CD4-positive, alpha-beta T cell treated with Interleukin-15 for 4 hours (primary cell): ENCODE measurements around the gene NGF.
"Not testable (repeated sequence)": the region's sequence is repeated elsewhere in the genome, so short reads cannot be mapped to it uniquely, and the experiment has no call there.

Experiments used
- DNase-seq: peaks from one replicate; pipeline ENCODE4 v3.0.0-alpha.2; 2020; ENCODE audit warnings: low spot score

The NGF gene

GRCh38 chr1:115337633-115338456 lies at the start of gene NGF:
NGF (minus strand) TSS chr1:115338249; CDS start chr1:115286795, 51,454 bp downstream.
- DNase-seq, result no peak

GRCh38 chr1:115383455-115383854 lies 45.4 kb upstream of the NGF start:
- DNase-seq, result not testable (repeated sequence)

- DNase-seq, result no peak
Observed at GRCh38 chr1:115379943-115380342, 41.9 kb upstream of the NGF start.

- DNase-seq, result no peak
Observed at GRCh38 chr1:115377411-115377810, 39.4 kb upstream of the NGF start.

- DNase-seq, result no peak
Observed at GRCh38 chr1:115374598-115374997, 36.5 kb upstream of the NGF start.

- DNase-seq, result no peak
Observed at GRCh38 chr1:115373305-115373704, 35.3 kb upstream of the NGF start.

GRCh38 chr1:115365738-115366137 lies 27.7 kb upstream of the NGF start:
- DNase-seq, result no peak

- no peak for DNase-seq
Observed at GRCh38 chr1:115364780-115365155, 26.7 kb upstream of the NGF start.

GRCh38 chr1:115364046-115364779 lies 26.2 kb upstream of the NGF start:
- DNase-seq, result no peak

- no peak for DNase-seq
Observed at GRCh38 chr1:115363171-115363570, 25.1 kb upstream of the NGF start.

GRCh38 chr1:115360505-115361129 lies 22.6 kb upstream of the NGF start:
- DNase-seq, result not testable (repeated sequence)

GRCh38 chr1:115359787-115360452 lies 21.9 kb upstream of the NGF start:
- DNase-seq, result not testable (repeated sequence)

GRCh38 chr1:115356356-115356755 lies 18.3 kb upstream of the NGF start:
- no peak for DNase-seq

- DNase-seq, result no peak
Observed at GRCh38 chr1:115355069-115355468, 17.0 kb upstream of the NGF start.

GRCh38 chr1:115351143-115351542 lies 13.1 kb upstream of the NGF start:
- no peak for DNase-seq

- no peak for DNase-seq
Observed at GRCh38 chr1:115348636-115349035, 10.6 kb upstream of the NGF start.

- DNase-seq, result no peak
Observed at GRCh38 chr1:115347282-115347681, 9.2 kb upstream of the NGF start.

- DNase-seq, result no peak
Observed at GRCh38 chr1:115343200-115343737, 5.2 kb upstream of the NGF start.

GRCh38 chr1:115341948-115342347 lies 3.9 kb upstream of the NGF start:
- no peak for DNase-seq

- no peak for DNase-seq
Observed at GRCh38 chr1:115340879-115341278, 2.8 kb upstream of the NGF start.

- DNase-seq, result no peak
Observed at GRCh38 chr1:115338457-115338820, 390 bp upstream of the NGF start.

GRCh38 chr1:115337276-115337632 lies 795 bp downstream of the NGF start:
- DNase-seq, result no peak
